HG03045 (cell line): ENCODE data around the gene FAM53A.
"Not testable (repeated sequence)": the region's sequence is repeated elsewhere in the genome, so short reads cannot be mapped to it uniquely, and the experiment has no call there.

Source experiments
- ATAC-seq: cut with Tn5 transposase; IDR thresholded peaks from one replicate; pipeline ENCODE4 v1.9.1; 2021; ENCODE audit warnings: mild to moderate bottlenecking, moderate library complexity; ENCODE audit not compliant: unreplicated experiment

The FAM53A gene

GRCh38 chr4:1717129-1718094, 33.3 kb upstream of the FAM53A start:
- no peak for ATAC-seq

GRCh38 chr4:1716065-1716945, 32.2 kb upstream of the FAM53A start:
- ATAC-seq, result no peak

- ATAC-seq, result no peak
Measured at GRCh38 chr4:1715002-1715758, 31.1 kb upstream of the FAM53A start.

- no peak for ATAC-seq
Measured at GRCh38 chr4:1714303-1715001, 30.3 kb upstream of the FAM53A start.

GRCh38 chr4:1713003-1713851, 29.1 kb upstream of the FAM53A start:
- peak; percentile 2 for ATAC-seq

- ATAC-seq, result peak; percentile 81
Measured at GRCh38 chr4:1712216-1713002, 28.3 kb upstream of the FAM53A start, which contains the start of gene SLBP. SLBP (minus strand) TSS chr4:1712319; CDS start chr4:1712188, 131 bp downstream.

GRCh38 chr4:1711571-1712215, 27.6 kb upstream of the FAM53A start:
- ATAC-seq, result peak; percentile 7

GRCh38 chr4:1711055-1711570, 27.0 kb upstream of the FAM53A start:
- ATAC-seq, result no peak

- ATAC-seq, result no peak
Measured at GRCh38 chr4:1708581-1708980, 24.5 kb upstream of the FAM53A start.

GRCh38 chr4:1706358-1706757, 22.2 kb upstream of the FAM53A start:
- no peak for ATAC-seq

GRCh38 chr4:1705732-1706131, 21.6 kb upstream of the FAM53A start:
- no peak for ATAC-seq

GRCh38 chr4:1703867-1704266, 19.8 kb upstream of the FAM53A start:
- ATAC-seq, result no peak

GRCh38 chr4:1701671-1702070, 17.6 kb upstream of the FAM53A start:
- not testable (repeated sequence) for ATAC-seq

GRCh38 chr4:1695913-1696312, 11.8 kb upstream of the FAM53A start:
- no peak for ATAC-seq

GRCh38 chr4:1693131-1693896, 9.2 kb upstream of the FAM53A start:
- no peak for ATAC-seq

GRCh38 chr4:1691737-1692373, 7.7 kb upstream of the FAM53A start:
- no peak for ATAC-seq

- no peak for ATAC-seq
Measured at GRCh38 chr4:1690698-1691097, 6.6 kb upstream of the FAM53A start.
